Measurements from ENCODE around the gene TENM4. TPM values are rescaled to one million over a fixed set of nuclear protein-coding genes. Genes with fewer than 3 reads are reported as not detected.

Gene TENM4
- polyA plus RNA-seq, 1 donor from 2014 or later: 16.8 TPM

DNA sequence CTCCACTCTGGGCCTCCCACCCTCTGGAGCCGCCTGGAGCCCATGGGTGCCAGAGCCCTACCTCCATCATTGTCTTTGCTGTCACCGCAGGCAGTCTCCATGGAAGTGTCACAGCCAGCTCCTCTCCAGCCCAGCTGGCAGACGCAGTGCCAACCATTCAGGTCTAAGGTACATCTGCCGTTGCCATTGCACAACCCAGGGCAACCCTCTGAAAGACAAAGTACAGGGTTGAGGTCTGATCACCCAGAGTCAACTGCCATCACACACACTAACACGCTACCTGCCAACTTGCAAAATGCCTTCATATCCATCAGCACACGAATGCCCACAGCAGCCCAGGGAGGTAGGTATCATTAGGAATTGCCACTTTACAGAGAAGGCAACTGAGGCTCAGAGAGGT lies 669.9 kb downstream of the TENM4 start:
- Histone ChIP-seq H3F3A (ENCODE audit: insufficient read depth, low read length, poor library complexity, severe bottlenecking) (no peaks in the 10 kb centered on the region), H4K20me1 (ENCODE audit: insufficient read depth) (no peaks in the 10 kb centered on the region), H3K9ac (ENCODE audit: low read length) (no peak overlapping the region), H3K27ac (ENCODE audit: low read length) (no peak overlapping the region), H3K9me2 (ENCODE audit: insufficient read depth, low read length) (no peaks in the 10 kb centered on the region), H3K4me3 (ENCODE audit: low read length) (no peak overlapping the region), H3K9me3 (ENCODE audit: low read length) (no peaks in the 10 kb centered on the region), H3K27me3 (ENCODE audit: insufficient read depth, low read depth, low read length) (no peaks in the 10 kb centered on the region), H3K79me2 (replicated peaks; ENCODE audit: insufficient read depth, low read length) (no peaks in the 10 kb centered on the region), H2AFZ (ENCODE audit: low read depth, low read length) (no peak overlapping the region), H3K4me2 (ENCODE audit: low read length) (no peak overlapping the region), H3K36me3 (ENCODE audit: insufficient read depth, low read length) (peaks cover 13% of the 10 kb centered on the region)
- TF ChIP-seq SMC3 (conservative IDR thresholded peaks at IDR 0.05; ENCODE audit: poor library complexity) (no peak), TAF1 (IDR thresholded peaks at IDR 0.05; ENCODE audit: low read depth) (no peak), MXI1 (conservative IDR thresholded peaks at IDR 0.05; ENCODE audit: poor library complexity, severe bottlenecking) (no peak), POLR2AphosphoS5 (IDR thresholded peaks at IDR 0.05) (no peak), EP300 (conservative IDR thresholded peaks at IDR 0.05; ENCODE audit: poor library complexity, severe bottlenecking) (no peak), RAD21 (conservative IDR thresholded peaks at IDR 0.05) (no peak)

DNA sequence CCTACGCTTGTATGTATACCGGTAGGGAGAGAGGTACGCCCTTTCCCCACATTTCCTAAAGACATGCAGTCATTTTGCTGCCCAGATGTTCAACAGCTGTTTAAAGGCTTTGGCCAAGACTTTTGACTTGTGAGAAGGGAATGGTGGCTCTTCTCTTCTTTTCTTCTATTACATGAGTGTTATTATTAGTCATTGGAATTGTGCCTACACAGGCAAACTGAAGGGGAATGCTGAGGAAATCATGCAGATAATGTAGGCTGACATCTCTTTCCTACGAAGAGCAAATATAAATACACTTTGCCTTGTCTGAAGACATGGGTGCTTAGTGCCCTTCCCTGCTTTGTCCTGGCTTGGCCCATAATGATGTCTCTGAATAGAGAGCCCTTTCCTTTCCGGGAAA lies 671.9 kb downstream of the TENM4 start:
- Histone ChIP-seq H3K9me3 (ENCODE audit: low read length) (no peaks in the 10 kb centered on the region), H3K4me3 (ENCODE audit: low read length) (no peak overlapping the region), H3K79me2 (replicated peaks; ENCODE audit: insufficient read depth, low read length) (no peaks in the 10 kb centered on the region), H3K27ac (ENCODE audit: low read length) (no peak overlapping the region), H3K27me3 (ENCODE audit: insufficient read depth, low read depth, low read length) (no peaks in the 10 kb centered on the region), H3K9ac (ENCODE audit: low read length) (no peak overlapping the region), H3F3A (ENCODE audit: insufficient read depth, low read length, poor library complexity, severe bottlenecking) (no peaks in the 10 kb centered on the region), H3K9me2 (ENCODE audit: insufficient read depth, low read length) (no peaks in the 10 kb centered on the region), H4K20me1 (ENCODE audit: insufficient read depth) (no peaks in the 10 kb centered on the region), H3K36me3 (ENCODE audit: insufficient read depth, low read length) (peaks cover 13% of the 10 kb centered on the region), H3K4me2 (ENCODE audit: low read length) (no peak overlapping the region), H2AFZ (ENCODE audit: low read depth, low read length) (no peak overlapping the region)
- no peak for TF ChIP-seq RAD21 (conservative IDR thresholded peaks at IDR 0.05)
- TF ChIP-seq, protein P1, sequence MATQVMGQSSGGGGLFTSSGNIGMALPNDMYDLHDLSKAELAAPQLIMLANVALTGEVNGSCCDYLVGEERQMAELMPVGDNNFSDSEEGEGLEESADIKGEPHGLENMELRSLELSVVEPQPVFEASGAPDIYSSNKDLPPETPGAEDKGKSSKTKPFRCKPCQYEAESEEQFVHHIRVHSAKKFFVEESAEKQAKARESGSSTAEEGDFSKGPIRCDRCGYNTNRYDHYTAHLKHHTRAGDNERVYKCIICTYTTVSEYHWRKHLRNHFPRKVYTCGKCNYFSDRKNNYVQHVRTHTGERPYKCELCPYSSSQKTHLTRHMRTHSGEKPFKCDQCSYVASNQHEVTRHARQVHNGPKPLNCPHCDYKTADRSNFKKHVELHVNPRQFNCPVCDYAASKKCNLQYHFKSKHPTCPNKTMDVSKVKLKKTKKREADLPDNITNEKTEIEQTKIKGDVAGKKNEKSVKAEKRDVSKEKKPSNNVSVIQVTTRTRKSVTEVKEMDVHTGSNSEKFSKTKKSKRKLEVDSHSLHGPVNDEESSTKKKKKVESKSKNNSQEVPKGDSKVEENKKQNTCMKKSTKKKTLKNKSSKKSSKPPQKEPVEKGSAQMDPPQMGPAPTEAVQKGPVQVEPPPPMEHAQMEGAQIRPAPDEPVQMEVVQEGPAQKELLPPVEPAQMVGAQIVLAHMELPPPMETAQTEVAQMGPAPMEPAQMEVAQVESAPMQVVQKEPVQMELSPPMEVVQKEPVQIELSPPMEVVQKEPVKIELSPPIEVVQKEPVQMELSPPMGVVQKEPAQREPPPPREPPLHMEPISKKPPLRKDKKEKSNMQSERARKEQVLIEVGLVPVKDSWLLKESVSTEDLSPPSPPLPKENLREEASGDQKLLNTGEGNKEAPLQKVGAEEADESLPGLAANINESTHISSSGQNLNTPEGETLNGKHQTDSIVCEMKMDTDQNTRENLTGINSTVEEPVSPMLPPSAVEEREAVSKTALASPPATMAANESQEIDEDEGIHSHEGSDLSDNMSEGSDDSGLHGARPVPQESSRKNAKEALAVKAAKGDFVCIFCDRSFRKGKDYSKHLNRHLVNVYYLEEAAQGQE (IDR thresholded peaks at IDR 0.05; ENCODE audit: borderline replicate concordance): no peak
- TF ChIP-seq POLR2AphosphoS5 (IDR thresholded peaks at IDR 0.05): no peak

DNA sequence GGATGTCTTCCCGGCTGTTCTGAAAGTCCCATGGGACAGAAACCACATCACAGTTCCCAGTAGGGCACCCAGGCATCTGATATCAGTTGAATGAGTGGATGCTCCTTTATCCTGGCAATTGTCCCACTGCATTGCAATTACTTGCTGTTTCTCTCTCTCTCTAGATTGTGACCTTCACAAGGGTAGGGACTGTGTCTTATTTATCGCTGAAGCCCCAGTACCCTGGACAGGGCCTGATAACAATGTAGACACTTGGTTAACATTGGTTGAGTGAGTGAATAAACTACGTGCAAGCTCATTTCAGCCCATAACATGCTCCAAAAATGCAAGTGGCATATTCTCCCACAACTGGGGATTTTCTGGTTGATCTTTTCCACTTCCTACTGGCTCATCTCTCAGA lies 672.5 kb downstream of the TENM4 start:
- no peaks in the 10 kb centered on the region for H3K9me3 ChIP-seq (ENCODE audit: low read length)
- TF ChIP-seq RAD21 (conservative IDR thresholded peaks at IDR 0.05): no peak
- no peak for TF ChIP-seq EZH2 (IDR thresholded peaks at IDR 0.05; ENCODE audit: borderline replicate concordance, insufficient read depth, low read length, poor library complexity, severe bottlenecking)
- TF ChIP-seq, protein P2, sequence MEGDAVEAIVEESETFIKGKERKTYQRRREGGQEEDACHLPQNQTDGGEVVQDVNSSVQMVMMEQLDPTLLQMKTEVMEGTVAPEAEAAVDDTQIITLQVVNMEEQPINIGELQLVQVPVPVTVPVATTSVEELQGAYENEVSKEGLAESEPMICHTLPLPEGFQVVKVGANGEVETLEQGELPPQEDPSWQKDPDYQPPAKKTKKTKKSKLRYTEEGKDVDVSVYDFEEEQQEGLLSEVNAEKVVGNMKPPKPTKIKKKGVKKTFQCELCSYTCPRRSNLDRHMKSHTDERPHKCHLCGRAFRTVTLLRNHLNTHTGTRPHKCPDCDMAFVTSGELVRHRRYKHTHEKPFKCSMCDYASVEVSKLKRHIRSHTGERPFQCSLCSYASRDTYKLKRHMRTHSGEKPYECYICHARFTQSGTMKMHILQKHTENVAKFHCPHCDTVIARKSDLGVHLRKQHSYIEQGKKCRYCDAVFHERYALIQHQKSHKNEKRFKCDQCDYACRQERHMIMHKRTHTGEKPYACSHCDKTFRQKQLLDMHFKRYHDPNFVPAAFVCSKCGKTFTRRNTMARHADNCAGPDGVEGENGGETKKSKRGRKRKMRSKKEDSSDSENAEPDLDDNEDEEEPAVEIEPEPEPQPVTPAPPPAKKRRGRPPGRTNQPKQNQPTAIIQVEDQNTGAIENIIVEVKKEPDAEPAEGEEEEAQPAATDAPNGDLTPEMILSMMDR (IDR thresholded peaks at IDR 0.05; ENCODE audit: poor library complexity, severe bottlenecking): no peak
- TF ChIP-seq MXI1 (conservative IDR thresholded peaks at IDR 0.05; ENCODE audit: poor library complexity, severe bottlenecking): no peak
- TF ChIP-seq SMC3 (conservative IDR thresholded peaks at IDR 0.05; ENCODE audit: poor library complexity): no peak
- no peak for TF ChIP-seq TAF1 (IDR thresholded peaks at IDR 0.05; ENCODE audit: low read depth)
- no peak for TF ChIP-seq POLR2AphosphoS5 (IDR thresholded peaks at IDR 0.05)

More for the DNA sequence above, 672.5 kb downstream of the TENM4 start:
- no peaks in the 10 kb centered on the region for H3K79me2 ChIP-seq (replicated peaks; ENCODE audit: insufficient read depth, low read length)
- no peaks in the 10 kb centered on the region for H4K20me1 ChIP-seq (ENCODE audit: insufficient read depth)
- peaks cover 13% of the 10 kb centered on the region for H3K36me3 ChIP-seq (ENCODE audit: insufficient read depth, low read length)
- H3K4me3 ChIP-seq (ENCODE audit: low read length): no peak overlapping the region
- no peaks in the 10 kb centered on the region for H3K27me3 ChIP-seq (ENCODE audit: insufficient read depth, low read depth, low read length)
- no peak overlapping the region for H2AFZ ChIP-seq (ENCODE audit: low read depth, low read length)
- no peak overlapping the region for H3K4me2 ChIP-seq (ENCODE audit: low read length)
- no peak overlapping the region for H3K9ac ChIP-seq (ENCODE audit: low read length)
- no peaks in the 10 kb centered on the region for H3K9me2 ChIP-seq (ENCODE audit: insufficient read depth, low read length)
- no peaks in the 10 kb centered on the region for H3F3A ChIP-seq (ENCODE audit: insufficient read depth, low read length, poor library complexity, severe bottlenecking)
- no peak overlapping the region for H3K27ac ChIP-seq (ENCODE audit: low read length)
